Calu3 (cell line): Measurements from ENCODE around the gene CCDC174. TPM values are rescaled to one million over a fixed set of nuclear protein-coding genes. Genes with fewer than 3 reads are reported as not detected.

Experiments used
- BruUV-seq: library from RNA; stranded (reverse); fragments of 400-500 nt; replicated peaks from 2 replicates; lab custom pipeline; 2021; lab: Mats Ljungman, UMichigan
- CTCF ChIA-PET: fragments of 300-600 bp; sonication (Branson Sonifier 250); formaldehyde crosslinking; loops from one replicate; lab custom pipeline; 2022; ENCODE audit warnings: antibody characterized with exemption; lab: Charles Lee
- DNase-seq: peaks from one replicate; pipeline ENCODE4 v3.0.0; 2022
- H3K27ac Mint-ChIP-seq: one replicate; pipeline ENCODE4 v1.8.0; 2022; ENCODE audit warnings: mixed read lengths; ENCODE audit not compliant: unreplicated experiment
- H3K27me3 Mint-ChIP-seq: one replicate; pipeline ENCODE4 v1.8.0; 2022; ENCODE audit warnings: mixed read lengths; ENCODE audit not compliant: unreplicated experiment
- H3K36me3 Mint-ChIP-seq: one replicate; pipeline ENCODE4 v1.8.0; 2022; ENCODE audit warnings: mild to moderate bottlenecking, moderate library complexity, mixed read lengths; ENCODE audit not compliant: insufficient read depth, unreplicated experiment
- H3K4me1 Mint-ChIP-seq: one replicate; pipeline ENCODE4 v1.8.0; 2022; ENCODE audit warnings: mild to moderate bottlenecking, low read depth, mixed read lengths; ENCODE audit not compliant: unreplicated experiment
- H3K4me3 Mint-ChIP-seq: one replicate; pipeline ENCODE4 v1.8.0; 2022; ENCODE audit warnings: mild to moderate bottlenecking, low read depth, moderate library complexity, mixed read lengths; ENCODE audit not compliant: unreplicated experiment
- H3K9me3 Mint-ChIP-seq: one replicate; pipeline ENCODE4 v1.8.0; 2022; ENCODE audit warnings: low read depth, mixed read lengths; ENCODE audit not compliant: unreplicated experiment
- CTCF ChIP-seq: fragments of 200-600 bp; IDR thresholded peaks from one replicate; pipeline ENCODE4 v1.8.0; 2022; ENCODE audit warnings: antibody characterized with exemption; ENCODE audit not compliant: unreplicated experiment
- intact Hi-C: fragments of 100-400 bp; cut with micrococcal nuclease; formaldehyde crosslinking; loops from one replicate; pipeline ENCODE4 v1.10.0; 2022; ENCODE audit not compliant: unreplicated experiment
- total RNA-seq: library from RNA; stranded (reverse); gene quantifications from 2 replicates; pipeline ENCODE4 v1.2.3, GENCODE V29; 2022

CCDC174 gene
- total RNA-seq, 1 experiment from 2014 or later, result 17.9 TPM

DNA sequence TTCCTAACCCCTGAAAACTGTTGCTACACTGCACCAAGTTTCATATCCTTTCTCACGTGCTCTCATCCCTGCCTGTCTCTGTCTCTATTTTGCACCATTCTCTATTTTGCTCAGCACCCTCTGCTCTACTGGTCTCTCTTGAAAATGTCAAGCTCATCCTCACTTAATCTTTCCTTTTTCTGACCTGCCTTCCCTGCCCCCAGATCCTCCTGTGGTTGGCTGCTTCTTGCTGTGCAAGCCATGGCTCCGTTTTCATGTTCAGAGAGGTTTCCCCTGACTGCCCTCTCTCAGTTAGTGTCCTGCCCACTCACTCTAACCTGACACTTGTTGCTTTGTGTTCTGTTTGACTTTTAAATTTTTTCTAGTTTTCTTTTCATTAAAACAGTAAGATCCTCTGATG, 6.0 kb downstream of the CCDC174 start:
- no peak overlapping the region for H3K27ac Mint-ChIP-seq
- peaks cover 42% of the 10 kb centered on the region for H3K36me3 Mint-ChIP-seq

DNA sequence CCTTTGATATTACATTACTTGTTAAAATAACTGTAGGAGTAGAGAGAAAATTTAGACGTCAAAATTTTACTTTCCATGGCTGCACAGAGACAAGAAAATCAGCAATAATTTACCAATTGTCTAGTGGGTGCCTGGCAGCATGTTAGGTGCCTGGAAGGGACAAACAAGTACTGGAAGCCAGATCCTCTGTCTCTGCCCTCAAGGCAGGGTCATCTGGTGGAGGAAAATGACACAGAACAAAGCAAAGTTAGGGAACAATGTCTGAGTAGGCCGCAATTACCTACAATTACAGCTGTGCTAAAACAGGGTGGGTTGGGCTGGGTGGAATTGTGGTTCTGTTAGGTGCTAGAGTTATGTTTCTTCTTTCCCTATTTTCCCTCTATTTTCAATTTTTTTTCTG, 7.4 kb downstream of the CCDC174 start:
- CTCF ChIA-PET, result interaction anchor here (0.6 kb wide), 1 partner anchor 255 kb away, joined by 4 read pairs; no protein-coding TSS in a partner anchor
- BruUV-seq, result no TSS peak
- intact Hi-C loops, result no loop called here
- H3K9me3 Mint-ChIP-seq, result no peaks in the 10 kb centered on the region
- TF ChIP-seq CTCF, result no peak
- H3K27ac Mint-ChIP-seq, result no peak overlapping the region
- peaks cover 50% of the 10 kb centered on the region for H3K36me3 Mint-ChIP-seq
- H3K27me3 Mint-ChIP-seq, result no peaks in the 10 kb centered on the region
- no peaks in the 10 kb centered on the region for H3K4me1 Mint-ChIP-seq
- no peak for DNase-seq
- no peak overlapping the region for H3K4me3 Mint-ChIP-seq

More for the DNA sequence above, 6.0 kb downstream of the CCDC174 start:
- Mint-ChIP-seq H3K9me3 (no peaks in the 10 kb centered on the region), H3K4me1 (no peaks in the 10 kb centered on the region), H3K4me3 (no peak overlapping the region), H3K27me3 (no peaks in the 10 kb centered on the region)
- no peak for TF ChIP-seq CTCF
- DNase-seq, result no peak
- intact Hi-C loops, result no loop called here
- CTCF ChIA-PET, result no interaction called here
- BruUV-seq, result no TSS peak

- intact Hi-C loops, result no loop called here
- no peak for TF ChIP-seq CTCF
- H3K4me1 Mint-ChIP-seq, result no peaks in the 10 kb centered on the region
- H3K36me3 Mint-ChIP-seq, result peaks cover 62% of the 10 kb centered on the region
- no peak for DNase-seq
- H3K27ac Mint-ChIP-seq, result no peak overlapping the region
- CTCF ChIA-PET, result no interaction called here
- no TSS peak for BruUV-seq
- no peak overlapping the region for H3K4me3 Mint-ChIP-seq
- no peaks in the 10 kb centered on the region for H3K27me3 Mint-ChIP-seq
- no peaks in the 10 kb centered on the region for H3K9me3 Mint-ChIP-seq
Measured at GRCh38 chr3:14660942-14661341, 9.4 kb downstream of the CCDC174 start.

DNA sequence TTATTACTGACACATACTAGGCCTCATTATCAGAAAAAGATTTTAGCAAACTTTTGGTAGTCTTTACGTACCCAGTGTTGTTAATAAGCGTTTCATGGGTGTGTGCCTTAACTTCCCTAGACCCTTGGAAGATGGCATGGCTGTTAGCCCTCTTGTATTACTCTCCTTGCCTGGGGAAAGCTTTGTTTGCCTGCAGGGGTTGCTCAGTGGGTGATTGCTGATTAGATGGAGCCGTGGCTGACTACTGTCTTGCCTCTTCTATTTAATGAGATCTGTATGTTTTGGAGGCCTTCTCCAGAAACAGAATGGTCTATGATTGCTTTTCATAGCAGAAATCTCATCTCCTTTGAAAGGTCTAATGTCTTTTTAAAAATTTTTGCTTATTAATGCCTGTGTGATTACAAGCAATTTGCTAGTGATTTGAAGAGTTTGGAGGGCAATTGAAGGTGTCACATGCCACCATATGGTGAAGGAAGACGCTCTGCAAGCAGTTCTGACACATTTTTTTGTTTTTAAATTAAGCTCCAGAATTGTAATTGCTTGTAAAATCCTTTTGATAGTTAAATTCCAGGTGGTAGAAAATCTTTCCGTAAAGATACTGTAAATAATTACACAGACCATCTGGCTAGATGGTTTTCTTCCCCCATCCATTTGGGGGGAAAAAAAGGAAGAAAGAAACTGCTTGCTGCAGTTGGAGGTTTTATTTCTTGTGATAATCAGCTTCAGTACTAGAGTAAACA, 12.0 kb downstream of the CCDC174 start:
- CTCF ChIA-PET, result no interaction called here
- Mint-ChIP-seq H3K4me3 (no peak overlapping the region), H3K27ac (no peak overlapping the region), H3K4me1 (no peaks in the 10 kb centered on the region), H3K36me3 (peaks cover 62% of the 10 kb centered on the region), H3K27me3 (no peaks in the 10 kb centered on the region), H3K9me3 (no peaks in the 10 kb centered on the region)
- no peak for DNase-seq
- intact Hi-C loops, result no loop called here
- no peak for TF ChIP-seq CTCF
- no TSS peak for BruUV-seq
